ENCODE measurements around the gene HEBP2. TPM values are rescaled to one million over a fixed set of nuclear protein-coding genes. Genes with fewer than 3 reads are reported as not detected.

The HEBP2 gene
- total RNA-seq, 1 donor from 2014 or later = 26.2 TPM

- H3K27ac Mint-ChIP-seq = peak overlapping the region; percentile 73
- peaks cover 23% of the 10 kb centered on the region for H3K36me3 Mint-ChIP-seq (ENCODE audit: low read depth)
- no peak for TF ChIP-seq CTCF (IDR thresholded peaks at IDR 0.05)
- H3K4me1 Mint-ChIP-seq = peaks cover 20% of the 10 kb centered on the region
- intact Hi-C loops (cut with micrococcal nuclease) = loop anchor here (5.0 to 10.0 kb wide), 5 partner anchors 291 to 1579 kb away; partner anchors contain the start of genes PEX7, REPS1 and TNFAIP3
- DNase-seq = peak; percentile 43
- no peaks in the 10 kb centered on the region for H3K27me3 Mint-ChIP-seq
- H3K4me3 Mint-ChIP-seq = peak overlapping the region; percentile 80
- CTCF ChIA-PET = interaction anchor here (1.5 to 3.0 kb wide), 2 partner anchors 9 to 286 kb away, joined by 16 to 17 read pairs; no protein-coding TSS in a partner anchor
- POLR2A ChIA-PET = interaction anchor here (0.6 to 3.1 kb wide), 3 partner anchors 9 to 971 kb away, joined by 3 to 17 read pairs (median 10); partner anchors contain the start of gene CITED2
- H3K9me3 Mint-ChIP-seq = no peaks in the 10 kb centered on the region
- peak; percentile 5 for ATAC-seq (ENCODE audit: low read depth)
Measured at GRCh38 chr6:138403324-138403800, 661 bp upstream of the HEBP2 start.

GRCh38 chr6:138404666-138405337, 779 bp downstream of the HEBP2 start:
- peak overlapping the region; percentile 90 for H3K4me3 Mint-ChIP-seq
- ChIA-PET CTCF (interaction anchor here (0.6 to 3.0 kb wide), 6 partner anchors 11 to 290 kb away, joined by 3 to 17 read pairs (median 4); no protein-coding TSS in a partner anchor), POLR2A (interaction anchor here (0.6 to 3.1 kb wide), 6 partner anchors 10 to 970 kb away, joined by 3 to 17 read pairs (median 6); partner anchors contain the start of genes CCDC28A and CITED2)
- H3K4me1 Mint-ChIP-seq = peaks cover 20% of the 10 kb centered on the region
- H3K27ac Mint-ChIP-seq = peak overlapping the region; percentile 89
- DNase-seq (peak; percentile 33), ATAC-seq (ENCODE audit: low read depth) (peak; percentile 11)
- TF ChIP-seq CTCF (IDR thresholded peaks at IDR 0.05) = no peak
- intact Hi-C loops (cut with micrococcal nuclease) = loop anchor here (1.0 to 10.0 kb wide), 13 partner anchors 11 to 1580 kb away; partner anchors contain the start of genes CCDC28A, CITED2, PEX7 and REPS1
- H3K27me3 Mint-ChIP-seq = no peaks in the 10 kb centered on the region
- no peaks in the 10 kb centered on the region for H3K9me3 Mint-ChIP-seq
- peaks cover 36% of the 10 kb centered on the region for H3K36me3 Mint-ChIP-seq (ENCODE audit: low read depth)

- H3K9me3 Mint-ChIP-seq = no peaks in the 10 kb centered on the region
- H3K36me3 Mint-ChIP-seq (ENCODE audit: low read depth) = peaks cover 46% of the 10 kb centered on the region
- ChIA-PET CTCF (interaction anchor here (1.2 to 1.6 kb wide), 3 partner anchors 33 to 291 kb away, joined by 4 to 5 read pairs (median 5); no protein-coding TSS in a partner anchor), POLR2A (interaction anchor here (0.6 to 3.1 kb wide), 3 partner anchors 12 to 969 kb away, joined by 4 to 17 read pairs (median 10); partner anchors contain the start of gene CITED2)
- H3K27ac Mint-ChIP-seq = no peak overlapping the region
- TF ChIP-seq CTCF (IDR thresholded peaks at IDR 0.05) = no peak
- peaks cover 17% of the 10 kb centered on the region for H3K4me1 Mint-ChIP-seq
- H3K4me3 Mint-ChIP-seq = peak overlapping the region; percentile 3
- no peaks in the 10 kb centered on the region for H3K27me3 Mint-ChIP-seq
- intact Hi-C loops (cut with micrococcal nuclease) = loop anchor here (2.0 to 10.0 kb wide), 6 partner anchors 119 to 1581 kb away; partner anchors contain the start of genes CITED2, PEX7 and REPS1
- ATAC-seq (ENCODE audit: low read depth) (no peak), DNase-seq (no peak)
Measured at GRCh38 chr6:138405816-138406413, 1.9 kb downstream of the HEBP2 start.

- ChIA-PET POLR2A (no interaction called here), CTCF (interaction anchor here (0.9 to 1.6 kb wide), 2 partner anchors 290 to 292 kb away, joined by 3 to 5 read pairs; no protein-coding TSS in a partner anchor)
- Mint-ChIP-seq H3K27ac (no peak overlapping the region), H3K4me3 (no peak overlapping the region), H3K4me1 (peaks cover 19% of the 10 kb centered on the region), H3K36me3 (ENCODE audit: low read depth) (peaks cover 51% of the 10 kb centered on the region), H3K27me3 (no peaks in the 10 kb centered on the region), H3K9me3 (no peaks in the 10 kb centered on the region)
- no peak for DNase-seq
- no peak for TF ChIP-seq CTCF (IDR thresholded peaks at IDR 0.05)
- intact Hi-C loops (cut with micrococcal nuclease) = loop anchor here (10.0 kb wide), 4 partner anchors 288 to 1582 kb away; partner anchors contain the start of genes PEX7 and REPS1
- ATAC-seq (ENCODE audit: low read depth) = no peak
Measured at GRCh38 chr6:138406443-138406842, 2.4 kb downstream of the HEBP2 start.

Data from activated B cell treated with CpG ODN at 0.5 μM for 24 hours (primary cell).